KOPT-K1 (cell line): ENCODE results near the gene NCOA1.
"Not testable (repeated sequence)": the region's sequence is repeated elsewhere in the genome, so short reads cannot be mapped to it uniquely, and the experiment has no call there.

Experiments used
- H3K27ac ChIP-seq: fragments of 200-600 bp; sonication (generic); 2 replicates; pipeline ENCODE4 v1.5.1; 2016; ENCODE audit warnings: antibody characterized with exemption, mild to moderate bottlenecking, low read depth, low read length; ENCODE audit not compliant: poor library complexity, severe bottlenecking
- H3K36me3 ChIP-seq: fragments of 200-600 bp; sonication (generic); 2 replicates; pipeline ENCODE4 v1.5.1; 2017; ENCODE audit warnings: antibody characterized with exemption, mild to moderate bottlenecking, low read length, moderate library complexity; ENCODE audit not compliant: insufficient read depth
- H3K9me3 ChIP-seq: fragments of 200-600 bp; sonication (generic); 2 replicates; pipeline ENCODE4 v1.5.1; 2017; ENCODE audit warnings: antibody characterized with exemption, low read length, mild to moderate bottlenecking; ENCODE audit not compliant: insufficient read depth, poor library complexity, severe bottlenecking

NCOA1 gene

GRCh38 chr2:24527536-24527935, 36.5 kb downstream of the NCOA1 start:
- Histone ChIP-seq H3K36me3 (peaks cover 4% of the 10 kb centered on the region; the same call in 1 of the 2 replicates), H3K9me3 (peaks cover 46% of the 10 kb centered on the region), H3K27ac (no peak overlapping the region)

- Histone ChIP-seq H3K9me3 (peaks cover 49% of the 10 kb centered on the region), H3K36me3 (peaks cover 4% of the 10 kb centered on the region; the same call in 1 of the 2 replicates), H3K27ac (no peak overlapping the region)
These were observed 39.7 kb downstream of the NCOA1 start for GRCh38 chr2:24530796-24531195.

GRCh38 chr2:24531610-24532009, 40.6 kb downstream of the NCOA1 start:
- peaks cover 57% of the 10 kb centered on the region for H3K9me3 ChIP-seq

GRCh38 chr2:24532057-24532456, 41.0 kb downstream of the NCOA1 start:
- peaks cover 59% of the 10 kb centered on the region for H3K9me3 ChIP-seq
- H3K36me3 ChIP-seq, H3K27ac ChIP-seq: not testable (repeated sequence)

More at GRCh38 chr2:24531610-24532009, 40.6 kb downstream of the NCOA1 start:
- not testable (repeated sequence) for H3K36me3 ChIP-seq, H3K27ac ChIP-seq

- not testable (repeated sequence) for H3K27ac ChIP-seq, H3K36me3 ChIP-seq
- H3K9me3 ChIP-seq, result peaks cover 51% of the 10 kb centered on the region
These were observed 42.5 kb downstream of the NCOA1 start for GRCh38 chr2:24533574-24533973.

- peaks cover 6% of the 10 kb centered on the region; the same call in 1 of the 2 replicates for H3K36me3 ChIP-seq
- peaks cover 48% of the 10 kb centered on the region for H3K9me3 ChIP-seq
- no peak overlapping the region for H3K27ac ChIP-seq
These were observed 47.7 kb downstream of the NCOA1 start for GRCh38 chr2:24538720-24539119.

GRCh38 chr2:24539258-24539657, 48.2 kb downstream of the NCOA1 start:
- Histone ChIP-seq H3K9me3 (peaks cover 54% of the 10 kb centered on the region), H3K27ac (no peak overlapping the region), H3K36me3 (peaks cover 6% of the 10 kb centered on the region; the same call in 1 of the 2 replicates)

- H3K36me3 ChIP-seq, result peaks cover 6% of the 10 kb centered on the region; the same call in 1 of the 2 replicates
- H3K27ac ChIP-seq, result no peak overlapping the region
- peaks cover 62% of the 10 kb centered on the region for H3K9me3 ChIP-seq
These were observed 49.0 kb downstream of the NCOA1 start for GRCh38 chr2:24540011-24540477.

GRCh38 chr2:24541621-24542020, 50.6 kb downstream of the NCOA1 start:
- Histone ChIP-seq H3K9me3 (peaks cover 57% of the 10 kb centered on the region), H3K36me3 (peaks cover 5% of the 10 kb centered on the region; the same call in 1 of the 2 replicates), H3K27ac (no peak overlapping the region)

GRCh38 chr2:24542269-24542872, 51.3 kb downstream of the NCOA1 start:
- Histone ChIP-seq H3K9me3 (peaks cover 57% of the 10 kb centered on the region), H3K27ac (no peak overlapping the region), H3K36me3 (no peaks in the 10 kb centered on the region)

GRCh38 chr2:24543252-24543651, 52.2 kb downstream of the NCOA1 start:
- Histone ChIP-seq H3K27ac (no peak overlapping the region), H3K9me3 (peaks cover 66% of the 10 kb centered on the region), H3K36me3 (no peaks in the 10 kb centered on the region)

GRCh38 chr2:24544456-24545115, 53.5 kb downstream of the NCOA1 start:
- no peak overlapping the region for H3K27ac ChIP-seq
- H3K9me3 ChIP-seq, result peaks cover 74% of the 10 kb centered on the region
- H3K36me3 ChIP-seq, result no peaks in the 10 kb centered on the region

GRCh38 chr2:24546669-24547068, 55.6 kb downstream of the NCOA1 start:
- Histone ChIP-seq H3K9me3 (peaks cover 73% of the 10 kb centered on the region), H3K27ac (no peak overlapping the region)

GRCh38 chr2:24548058-24548457, 57.0 kb downstream of the NCOA1 start:
- no peaks in the 10 kb centered on the region for H3K36me3 ChIP-seq
- peaks cover 61% of the 10 kb centered on the region for H3K9me3 ChIP-seq
- no peak overlapping the region for H3K27ac ChIP-seq

More at GRCh38 chr2:24546669-24547068, 55.6 kb downstream of the NCOA1 start:
- no peaks in the 10 kb centered on the region for H3K36me3 ChIP-seq

- H3K9me3 ChIP-seq, result peaks cover 46% of the 10 kb centered on the region
- H3K27ac ChIP-seq, H3K36me3 ChIP-seq: not testable (repeated sequence)
These were observed 59.2 kb downstream of the NCOA1 start for GRCh38 chr2:24550301-24550700.

- Histone ChIP-seq H3K27ac (no peak overlapping the region), H3K36me3 (no peaks in the 10 kb centered on the region), H3K9me3 (peaks cover 46% of the 10 kb centered on the region)
These were observed 60.0 kb downstream of the NCOA1 start for GRCh38 chr2:24551016-24551415.
